Right renal cortex interstitium (tissue), 3 donors: ENCODE measurements around the gene ZNF850. TPM values are rescaled to one million over a fixed set of nuclear protein-coding genes. Genes with fewer than 3 reads are reported as not detected.

Experiments
- DNase-seq, 3 donors: peaks; one replicate each; pipeline ENCODE4 v3.0.0-alpha.2; 2013; ENCODE audit warnings: low read depth in 3 of 3, low spot score in 2 of 3
- polyA plus RNA-seq, 3 donors: library from polyadenylated mRNA; unstranded; fragments of 120-200 nt; gene quantifications; one replicate each; pipeline ENCODE4 v1.2.1, GENCODE V29; 2013; ENCODE audit not compliant: insufficient read length in 3 of 3

Gene ZNF850
- polyA plus RNA-seq, 3 donors, result 2.9 to 3.4 (median 3.1) TPM

DNA sequence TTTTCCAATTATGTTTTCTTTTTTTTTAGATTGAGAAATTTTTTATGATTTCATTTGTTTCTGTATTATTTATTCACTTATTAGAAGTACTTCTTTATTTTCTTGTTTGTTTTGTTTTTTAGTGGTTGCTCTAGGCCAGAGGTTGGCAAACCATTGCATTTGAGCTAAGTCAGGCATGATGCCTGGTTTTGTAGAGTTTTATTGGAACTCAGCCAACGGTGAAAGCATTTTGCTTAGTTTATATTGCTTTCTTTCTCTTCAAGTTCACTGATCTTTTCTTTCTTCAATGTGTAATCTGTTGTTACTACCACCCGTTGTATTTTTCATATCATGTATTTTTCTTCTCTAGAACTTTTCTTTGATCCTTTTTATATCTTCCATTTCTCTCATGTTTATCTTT lies 65.5 kb downstream of the ZNF850 start:
- DNase-seq, result no peak

DNA sequence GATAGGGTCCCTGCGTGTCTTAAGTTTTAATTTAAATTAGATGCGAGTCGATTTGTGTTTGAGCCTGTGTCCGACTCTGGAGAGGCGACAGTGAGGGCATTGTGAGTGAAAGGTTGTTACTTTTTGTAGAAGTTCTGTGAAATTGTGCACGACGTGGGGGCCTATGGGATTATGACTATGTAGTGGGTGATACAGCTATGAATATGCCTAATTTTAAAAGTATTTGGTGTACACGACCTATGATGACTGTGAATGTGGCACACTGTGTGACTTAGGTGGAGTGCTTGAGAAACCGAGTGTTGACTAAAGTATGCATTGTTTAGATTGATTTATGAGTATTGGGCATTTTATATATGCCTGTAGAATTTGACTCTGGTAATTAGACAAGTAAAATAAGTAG lies 84.5 kb downstream of the ZNF850 start:
- DNase-seq, result no peak

DNA sequence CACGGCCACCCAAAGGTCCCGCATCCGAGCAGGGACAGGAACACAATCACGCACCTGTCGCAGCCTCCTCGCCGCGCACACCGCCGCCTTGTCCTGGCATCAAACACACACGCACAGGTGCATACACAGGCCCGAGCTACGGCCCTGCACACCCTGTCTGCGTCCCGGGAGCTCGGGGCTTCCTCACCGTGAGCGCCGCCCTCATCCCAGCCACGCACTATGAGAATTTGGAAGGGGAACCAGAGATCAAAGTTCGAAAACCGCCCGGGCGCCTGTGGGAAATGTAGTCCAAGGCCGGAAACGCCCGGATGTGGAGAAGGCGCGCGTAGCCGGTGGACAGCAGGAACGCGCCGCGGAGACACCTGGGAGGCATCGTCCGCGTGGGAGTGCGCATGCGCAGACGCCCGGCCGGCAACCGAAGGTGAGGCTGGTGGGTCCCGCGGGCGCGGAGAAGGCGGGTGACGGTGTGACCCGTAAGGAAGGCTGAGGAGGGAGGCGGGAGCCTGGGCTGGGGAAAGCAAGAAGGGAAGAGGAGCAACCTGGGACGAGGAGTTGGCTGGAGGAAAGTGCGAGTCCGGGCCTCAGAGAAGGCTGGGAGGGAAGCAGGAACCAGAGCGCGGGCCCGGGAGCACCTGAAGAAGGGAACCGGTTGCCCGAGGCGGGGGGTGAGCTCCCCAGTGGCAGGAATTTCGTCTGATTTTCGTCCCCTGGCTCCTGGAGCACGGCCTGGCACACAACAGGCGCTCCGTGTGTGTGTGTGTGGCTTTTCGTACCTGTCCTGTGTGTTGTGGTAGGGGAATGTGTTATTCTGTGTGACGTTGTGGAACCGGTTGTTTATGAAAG lies 85.2 kb downstream of the ZNF850 start, which contains the start of gene ZNF567:
Gene ZNF567, plus strand, starts transcription at position 399 of the 843 bp plus-strand sequence. CDS start 7,256 bp downstream, outside the sequence.
- DNase-seq, result peak; percentile 84 to 90 (median 90)

DNA sequence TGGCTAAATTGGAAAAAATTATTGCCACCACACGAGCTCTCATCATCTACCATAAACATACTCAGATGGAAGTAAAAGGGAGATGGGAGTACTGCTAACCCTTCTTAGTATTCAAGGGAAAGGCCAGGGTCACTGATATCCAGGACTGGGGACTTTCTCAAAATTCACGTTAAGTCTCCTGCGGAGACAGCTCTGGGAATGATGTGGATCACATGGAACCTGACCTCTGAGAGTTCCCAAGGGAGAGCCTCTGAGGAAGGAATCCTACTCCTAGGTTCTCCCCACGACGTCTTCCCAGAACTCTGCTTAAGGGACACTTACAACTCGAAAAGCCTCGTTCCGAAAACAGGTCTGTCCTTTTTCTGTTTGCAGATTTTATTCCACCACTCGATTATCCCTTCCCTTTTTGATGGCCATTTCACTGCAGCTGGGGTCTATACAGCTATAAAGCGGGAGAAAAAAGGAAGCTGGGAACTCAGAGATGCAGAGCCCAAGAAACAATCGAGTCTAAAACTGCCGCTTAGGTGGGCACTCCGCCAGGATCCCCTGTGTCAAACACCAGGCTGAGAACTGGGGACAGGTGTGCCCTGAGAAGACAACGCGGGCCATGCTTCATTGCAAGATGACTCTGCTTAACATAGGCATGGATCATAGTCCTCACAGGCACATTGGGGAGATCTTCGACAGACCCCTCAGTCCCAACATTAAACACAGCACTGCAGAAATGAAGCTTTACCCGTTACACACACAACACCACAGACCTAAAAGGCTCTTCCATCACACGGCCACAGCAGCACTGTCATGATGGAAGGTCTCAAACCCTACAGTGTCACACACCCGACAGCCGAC lies 86.0 kb downstream of the ZNF850 start:
- peak in 2 of 3 donors; percentile 13 to 27 for DNase-seq

DNA sequence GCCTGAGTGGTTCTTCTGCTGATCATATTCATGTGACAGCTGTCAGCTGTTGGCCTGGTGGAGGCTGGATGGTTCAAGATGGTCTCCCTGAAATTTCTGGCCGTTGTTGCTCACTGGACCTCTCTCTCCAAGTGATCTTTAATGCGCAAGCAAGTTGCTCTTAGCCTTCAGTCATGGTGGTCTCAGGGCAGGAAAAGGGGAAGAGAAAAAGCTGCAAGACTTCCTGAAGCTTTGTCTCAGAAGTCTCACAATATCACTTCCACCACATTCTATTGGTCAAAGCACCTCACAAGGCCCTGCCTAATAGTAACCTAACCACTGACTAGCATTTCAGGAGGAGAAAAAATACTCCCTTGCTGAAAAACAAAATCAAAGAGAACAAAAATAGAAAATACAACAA lies 86.8 kb downstream of the ZNF850 start:
- no peak for DNase-seq

DNA sequence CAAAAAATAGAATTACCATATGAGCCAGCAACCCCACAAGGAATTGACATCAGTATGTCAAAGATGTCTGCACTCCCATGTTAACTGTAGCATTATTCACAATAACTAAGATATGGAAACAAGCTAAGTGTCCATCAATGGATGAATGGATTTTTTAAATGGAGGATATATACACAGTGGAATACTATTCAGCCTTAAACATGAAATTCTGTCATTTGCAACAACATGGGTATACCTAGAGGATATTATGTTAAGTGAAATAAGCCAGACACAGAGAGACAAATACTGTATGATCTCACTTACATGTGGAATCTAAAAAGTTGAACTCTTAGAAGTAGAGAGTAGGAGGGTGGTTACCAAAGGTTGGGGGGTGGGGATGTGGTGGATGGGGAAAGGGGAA lies 93.2 kb downstream of the ZNF850 start:
- no peak for DNase-seq

DNA sequence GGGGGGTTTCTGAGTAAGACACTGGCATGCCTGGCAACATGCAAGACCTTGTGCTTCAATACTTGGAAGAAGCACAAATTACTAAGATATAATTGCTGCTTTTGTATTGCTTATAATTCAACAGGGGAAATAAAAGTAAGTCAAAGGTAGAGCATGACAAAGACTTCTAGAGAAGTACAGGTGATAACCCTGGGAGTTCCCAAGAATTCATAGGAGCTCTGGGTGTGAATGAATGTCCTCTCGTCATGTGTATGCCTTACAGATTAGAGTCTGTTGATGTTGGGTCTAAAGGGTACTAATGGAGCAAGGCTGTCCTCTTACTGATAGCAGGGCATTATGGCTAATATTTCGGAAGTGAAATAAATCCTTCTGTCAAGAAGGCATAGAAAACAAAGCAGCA lies 98.4 kb downstream of the ZNF850 start:
- DNase-seq, result no peak

DNA sequence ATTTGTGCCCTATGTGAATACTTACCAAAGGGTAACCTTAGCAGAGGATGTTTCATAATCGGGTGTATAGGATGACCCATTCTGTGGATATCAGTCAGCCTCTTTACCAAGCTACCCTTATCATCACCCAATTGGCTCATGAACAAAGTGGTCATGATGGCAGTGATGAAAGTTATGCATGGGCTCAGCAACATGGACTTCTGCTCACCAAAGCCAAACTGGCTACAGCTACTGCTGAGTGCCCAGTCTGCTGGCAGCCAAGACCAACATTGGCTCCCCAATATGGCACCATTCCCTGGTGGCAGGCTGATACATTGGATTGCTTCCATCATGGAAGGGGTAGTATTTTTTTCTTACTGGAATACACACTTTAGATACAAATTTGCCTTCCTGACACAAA lies 100.2 kb downstream of the ZNF850 start:
- DNase-seq, result no peak

DNA sequence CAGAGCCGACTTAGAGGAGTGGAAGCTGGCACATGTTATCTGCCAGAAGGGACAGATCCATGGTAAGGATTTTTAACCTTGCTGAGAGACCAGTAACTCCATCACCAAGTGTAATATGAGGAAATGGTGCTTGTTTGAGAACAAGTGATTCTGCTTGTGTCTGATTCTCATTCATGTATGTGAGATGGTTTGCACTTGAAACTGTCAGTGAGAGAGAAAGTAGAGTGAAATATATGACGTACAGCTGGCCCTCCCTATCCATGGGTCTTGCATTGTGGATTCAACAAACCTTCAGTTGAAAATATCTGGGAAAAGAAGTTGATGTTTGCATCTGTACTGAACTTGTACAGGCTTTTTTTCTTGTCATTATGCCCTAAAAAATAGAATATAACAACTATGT lies 104.0 kb downstream of the ZNF850 start:
- no peak for DNase-seq

DNA sequence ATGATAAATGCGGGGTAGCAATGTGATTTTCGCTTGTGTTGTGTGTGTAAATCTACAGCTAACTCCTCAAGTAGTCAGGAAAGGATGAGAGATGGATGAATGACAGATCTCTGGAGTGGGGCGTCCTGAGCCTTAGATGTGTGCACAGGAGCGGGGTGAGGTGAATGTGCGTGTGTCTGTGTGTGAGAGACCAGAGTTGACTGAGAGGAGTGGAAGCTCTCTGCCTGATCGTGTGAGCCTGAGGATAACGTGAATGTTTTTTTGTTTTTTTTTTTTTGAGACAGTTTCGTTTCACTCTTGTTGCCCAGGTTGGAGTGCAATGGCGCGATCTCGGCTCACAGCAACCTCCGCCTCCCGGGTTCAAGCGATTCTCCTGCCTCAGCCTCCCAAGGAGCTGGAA lies 106.8 kb downstream of the ZNF850 start:
- DNase-seq, result no peak

Other genes with a start within 250 kb of the ZNF850 start
- gene ZNF260, start 244.5 kb downstream of the ZNF850 start, polyA plus RNA-seq, result 10 to 100 TPM; 31.3 to 32.6 (median 32.5) TPM
- 10 to 100 TPM; 19.4 to 23.7 (median 19.5) TPM for gene ZNF529, start 199.5 kb downstream of the ZNF850 start, polyA plus RNA-seq
- gene ZNF382, start 167.5 kb downstream of the ZNF850 start, polyA plus RNA-seq, result 1 to 10 TPM; 5.4 to 5.9 (median 5.5) TPM
- 10 to 100 TPM in 2 of 3 donors, 1 to 10 TPM in 1; 9.9 to 14.4 (median 12.4) TPM for gene ZNF461, start 106.0 kb downstream of the ZNF850 start, polyA plus RNA-seq
- 10 to 100 TPM; 13.9 to 16.0 (median 15.3) TPM for gene ZNF567, start 85.2 kb downstream of the ZNF850 start, polyA plus RNA-seq
- gene ZNF790, start 65.6 kb upstream of the ZNF850 start, polyA plus RNA-seq, result 10 to 100 TPM; 11.4 to 12.4 (median 12.4) TPM
- 10 to 100 TPM; 13.0 to 14.0 (median 13.5) TPM for gene ZNF345, start 78.1 kb upstream of the ZNF850 start, polyA plus RNA-seq
- gene ZNF829, start 143.5 kb upstream of the ZNF850 start, polyA plus RNA-seq, result 1 to 10 TPM; 6.8 to 7.6 (median 7.1) TPM
- 10 to 100 TPM; 24.8 to 26.1 (median 26.0) TPM for gene ZNF568, start 143.5 kb upstream of the ZNF850 start, polyA plus RNA-seq